Esophagus muscularis mucosa (tissue), 3 donors: ENCODE data around the gene RNF222.
"Not testable (repeated sequence)": the region's sequence is repeated elsewhere in the genome, so short reads cannot be mapped to it uniquely, and the experiment has no call there.

Source experiments
- CTCF ChIP-seq, 3 experiments: fragments of 200-600 bp in 2 of 3; fragments of 450-650 bp in 1 of 3; sonication (generic) in 2 of 3; IDR thresholded peaks; one replicate each; pipeline ENCODE4 v1.5.1; 2017 to 2019; ENCODE audit warnings: antibody characterized with exemption in 3 of 3, mild to moderate bottlenecking in 2 of 3, moderate library complexity in 1 of 3
- POLR2AphosphoS5 ChIP-seq, 2 donors: sonication (generic); formaldehyde crosslinking; IDR thresholded peaks; one replicate each; pipeline ENCODE4 v1.6.1; 2017; ENCODE audit warnings: antibody characterized with exemption in 2 of 2

- TF ChIP-seq CTCF, POLR2AphosphoS5 (IDR thresholded peaks at IDR 0.05): not testable (repeated sequence)
Observed at GRCh38 chr17:8378117-8378516, 19.5 kb downstream of the RNF222 start.
